ENCODE measurements around the gene OPRL1.

The OPRL1 gene

DNA sequence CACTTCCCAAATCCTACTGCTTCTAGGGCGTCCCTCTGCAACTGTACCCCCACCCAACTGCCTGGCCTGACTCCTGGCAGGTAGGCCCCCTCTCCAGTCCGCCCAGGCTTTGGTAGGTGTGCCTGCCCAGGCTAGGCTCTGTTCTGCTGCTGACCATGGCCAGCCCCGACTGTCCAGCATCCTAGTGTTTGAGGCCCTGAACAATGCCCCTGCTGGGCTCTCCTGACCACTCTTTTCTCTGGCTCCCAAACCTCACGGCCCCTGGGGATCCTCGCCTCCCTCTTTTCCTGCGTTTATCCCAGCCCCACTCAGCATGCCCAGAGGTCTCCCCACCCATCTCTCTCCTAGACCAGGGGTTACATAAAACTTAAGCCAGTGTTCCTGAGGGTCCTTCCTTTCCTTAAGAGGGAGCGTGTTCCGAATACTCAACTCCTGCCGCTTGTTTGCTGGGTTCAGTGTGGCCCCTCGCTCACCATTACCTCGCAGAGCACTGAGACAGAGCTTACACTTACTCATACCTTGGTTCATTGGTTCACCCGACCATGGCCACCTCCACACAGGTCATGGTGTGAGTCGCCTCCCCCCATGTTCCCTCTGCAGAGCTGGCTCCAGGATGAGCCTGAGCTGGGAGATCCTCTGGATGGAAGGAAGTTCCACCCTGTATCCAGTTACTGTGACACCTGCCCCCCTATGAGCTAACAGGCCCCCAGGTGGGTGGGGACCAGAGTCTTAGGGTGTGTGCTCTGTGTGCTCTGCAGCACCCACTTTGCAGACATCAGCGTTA, 63.3 kb downstream of the OPRL1 start (continued):
- TF ChIP-seq KLF1 (tag by site-specific recombination; IDR thresholded peaks at IDR 0.05) (no peak), HOXC10 (CRISPR knock-in tag; IDR thresholded peaks at IDR 0.05) (no peak), ZNF670 (tag by site-specific recombination; IDR thresholded peaks at IDR 0.05; ENCODE audit: low read depth) (no peak), HOXD13 (CRISPR knock-in tag; IDR thresholded peaks at IDR 0.05; ENCODE audit: borderline replicate concordance) (no peak), ZSCAN30 (tag by site-specific recombination; IDR thresholded peaks at IDR 0.05) (no peak), ZNF658 (tag by site-specific recombination; IDR thresholded peaks at IDR 0.05) (no peak), ZNF664 (tag by site-specific recombination; IDR thresholded peaks at IDR 0.05) (no peak)
- TF ChIP-seq, protein P1, sequence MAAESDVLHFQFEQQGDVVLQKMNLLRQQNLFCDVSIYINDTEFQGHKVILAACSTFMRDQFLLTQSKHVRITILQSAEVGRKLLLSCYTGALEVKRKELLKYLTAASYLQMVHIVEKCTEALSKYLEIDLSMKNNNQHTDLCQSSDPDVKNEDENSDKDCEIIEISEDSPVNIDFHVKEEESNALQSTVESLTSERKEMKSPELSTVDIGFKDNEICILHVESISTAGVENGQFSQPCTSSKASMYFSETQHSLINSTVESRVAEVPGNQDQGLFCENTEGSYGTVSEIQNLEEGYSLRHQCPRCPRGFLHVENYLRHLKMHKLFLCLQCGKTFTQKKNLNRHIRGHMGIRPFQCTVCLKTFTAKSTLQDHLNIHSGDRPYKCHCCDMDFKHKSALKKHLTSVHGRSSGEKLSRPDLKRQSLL (tag by site-specific recombination; IDR thresholded peaks at IDR 0.05), result no peak
- TF ChIP-seq, protein P2, sequence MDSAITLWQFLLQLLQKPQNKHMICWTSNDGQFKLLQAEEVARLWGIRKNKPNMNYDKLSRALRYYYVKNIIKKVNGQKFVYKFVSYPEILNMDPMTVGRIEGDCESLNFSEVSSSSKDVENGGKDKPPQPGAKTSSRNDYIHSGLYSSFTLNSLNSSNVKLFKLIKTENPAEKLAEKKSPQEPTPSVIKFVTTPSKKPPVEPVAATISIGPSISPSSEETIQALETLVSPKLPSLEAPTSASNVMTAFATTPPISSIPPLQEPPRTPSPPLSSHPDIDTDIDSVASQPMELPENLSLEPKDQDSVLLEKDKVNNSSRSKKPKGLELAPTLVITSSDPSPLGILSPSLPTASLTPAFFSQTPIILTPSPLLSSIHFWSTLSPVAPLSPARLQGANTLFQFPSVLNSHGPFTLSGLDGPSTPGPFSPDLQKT (IDR thresholded peaks at IDR 0.05; ENCODE audit: borderline replicate concordance, low read depth, low read length), result no peak

DNA sequence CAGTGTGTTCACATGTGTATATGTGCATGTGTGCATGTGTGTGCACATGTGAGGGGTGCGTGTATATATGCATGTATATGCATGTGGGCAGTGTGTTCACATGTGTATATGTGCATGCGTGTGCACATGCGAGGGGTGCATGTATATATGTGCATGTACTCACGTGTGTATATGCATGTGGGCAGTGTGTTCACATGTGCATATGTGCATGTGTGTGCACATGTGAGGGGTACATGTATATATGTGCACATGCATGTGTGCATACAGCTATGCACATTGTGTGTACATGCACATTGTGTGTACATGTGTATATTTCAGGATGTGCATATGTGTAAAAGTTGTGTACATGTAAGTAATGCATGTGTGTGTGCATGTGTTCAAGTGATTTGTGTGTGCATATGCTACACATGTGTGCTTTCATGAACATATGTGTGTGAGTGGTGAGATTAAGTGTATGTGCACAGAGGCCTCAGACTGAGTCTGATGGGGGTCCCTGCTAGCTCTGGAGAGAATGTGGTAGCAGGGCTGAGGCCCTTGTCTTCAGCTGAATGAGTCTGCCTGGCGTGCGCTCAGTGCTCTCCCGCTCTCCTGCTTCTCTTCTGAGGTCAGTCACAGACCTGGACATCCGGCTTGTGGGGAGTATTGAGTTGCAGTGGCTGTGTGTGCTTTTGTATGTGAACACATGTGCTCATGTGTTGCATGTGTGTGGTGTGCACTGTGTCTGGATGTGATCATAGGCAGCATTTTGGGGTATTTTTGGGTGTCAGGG, 64.4 kb downstream of the OPRL1 start:
- no peak for TF ChIP-seq KLF8 (tag by site-specific recombination; IDR thresholded peaks at IDR 0.05)
- no peak for TF ChIP-seq ZBTB7A (tag by site-specific recombination; IDR thresholded peaks at IDR 0.05; ENCODE audit: low read depth)
- H3K9me3 ChIP-seq (ENCODE audit: control insufficient read depth, insufficient read depth, low read depth, low read length), result no peaks in the 10 kb centered on the region
- POLR2A ChIA-PET, result no interaction called here
- no peak overlapping the region for H3K27ac ChIP-seq (ENCODE audit: extremely low read depth, low read depth, low read length)
- H3K36me3 ChIP-seq (ENCODE audit: control insufficient read depth in 2 of 2, insufficient read depth in 1 of 2, low read length in 2 of 2), result no peaks in the 10 kb centered on the region
- H3K4me3 ChIP-seq (ENCODE audit: low read depth, low read length), result no peak overlapping the region
- no peaks in the 10 kb centered on the region for H3K4me1 ChIP-seq (ENCODE audit: control insufficient read depth, insufficient read depth, low read length)
- CTCF ChIA-PET, result interaction anchor here (0.8 to 1.9 kb wide), 2 partner anchors 11 to 50 kb away, joined by 3 to 9 read pairs; no protein-coding TSS in a partner anchor

- POLR2A ChIA-PET, result no interaction called here
- H3K4me1 ChIP-seq (ENCODE audit: control insufficient read depth, insufficient read depth, low read length), result no peaks in the 10 kb centered on the region
- CTCF ChIA-PET, result interaction anchor here (0.8 to 1.9 kb wide), 3 partner anchors 9 to 137 kb away, joined by 3 to 9 read pairs (median 5); no protein-coding TSS in a partner anchor
Observed at GRCh38 chr20:64145458-64146300, 65.8 kb downstream of the OPRL1 start.

More at GRCh38 chr20:64145458-64146300, 65.8 kb downstream of the OPRL1 start:
- Histone ChIP-seq H3K36me3 (ENCODE audit: control insufficient read depth in 2 of 2, insufficient read depth in 1 of 2, low read length in 2 of 2) (no peaks in the 10 kb centered on the region), H3K9me3 (ENCODE audit: control insufficient read depth, insufficient read depth, low read depth, low read length) (no peaks in the 10 kb centered on the region), H3K4me3 (ENCODE audit: low read depth, low read length) (no peak overlapping the region), H3K27ac (ENCODE audit: extremely low read depth, low read depth, low read length) (no peak overlapping the region)
- TF ChIP-seq ZNF426 (tag by site-specific recombination; IDR thresholded peaks at IDR 0.05) (no peak), SETDB1 (IDR thresholded peaks at IDR 0.05; ENCODE audit: insufficient read length, low read length) (peak; percentile 40), PRDM1 (tag by site-specific recombination; IDR thresholded peaks at IDR 0.05) (no peak), ZNF2 (tag by site-specific recombination; IDR thresholded peaks at IDR 0.05) (peak; percentile 99), ZNF184 (tag by site-specific recombination; IDR thresholded peaks at IDR 0.05) (no peak)
- TF ChIP-seq, protein P1 (tag by site-specific recombination; IDR thresholded peaks at IDR 0.05), result no peak

Measured in HEK293 (cell line).